Subcutaneous abdominal adipose tissue (tissue), 5 donors: Measurements from ENCODE around the gene SHC3.

Source experiments
- H3K27ac ChIP-seq: one replicate; pipeline ENCODE4 v1.7.0; 2013; ENCODE audit warnings: low read depth, mild to moderate bottlenecking, inconsistent platforms, low read length, moderate library complexity
- H3K27me3 ChIP-seq, 5 donors: one replicate each; pipeline ENCODE4 v1.7.0; 2013; ENCODE audit warnings: low read length in 5 of 5, inconsistent platforms in 1 of 5; ENCODE audit not compliant: control insufficient read depth in 5 of 5, insufficient read depth in 4 of 5
- H3K36me3 ChIP-seq, 5 donors: one replicate each; pipeline ENCODE4 v1.7.0; 2013; ENCODE audit warnings: low read length in 5 of 5; ENCODE audit not compliant: control insufficient read depth in 5 of 5, insufficient read depth in 5 of 5
- H3K4me1 ChIP-seq, 5 donors: one replicate each; pipeline ENCODE4 v1.7.0; 2013; ENCODE audit warnings: low read length in 5 of 5, mild to moderate bottlenecking in 3 of 5, moderate library complexity in 1 of 5; ENCODE audit not compliant: control insufficient read depth in 5 of 5, insufficient read depth in 5 of 5
- H3K4me3 ChIP-seq, 5 donors: one replicate each; pipeline ENCODE4 v1.7.0; 2013; ENCODE audit warnings: low read length in 5 of 5, low read depth in 1 of 5
- H3K9ac ChIP-seq, 5 donors: one replicate each; pipeline ENCODE4 v1.7.0; 2013; ENCODE audit warnings: low read length in 5 of 5, mild to moderate bottlenecking in 4 of 5, moderate library complexity in 3 of 5
- H3K9me3 ChIP-seq, 5 donors: one replicate each; pipeline ENCODE4 v1.7.0; 2013; ENCODE audit warnings: low read length in 5 of 5; ENCODE audit not compliant: control insufficient read depth in 5 of 5
- donor health status: healthy.
- donor health status: healthy.
- donor health status: healthy.
- donor health status: healthy.
- donor health status: healthy.

Gene SHC3

GRCh38 chr9:89023740-89024139, 154.9 kb downstream of the SHC3 start:
- Histone ChIP-seq H3K4me3 (no peak overlapping the region), H3K27me3 (peaks cover 0 to 9% (median 0%) of the 10 kb centered on the region in 5 donors), H3K9ac (no peak overlapping the region), H3K27ac (peak overlapping the region; percentile 38), H3K4me1 (peaks cover 0 to 28% (median 16%) of the 10 kb centered on the region in 5 donors), H3K9me3 (no peaks in the 10 kb centered on the region), H3K36me3 (no peaks in the 10 kb centered on the region)

DNA sequence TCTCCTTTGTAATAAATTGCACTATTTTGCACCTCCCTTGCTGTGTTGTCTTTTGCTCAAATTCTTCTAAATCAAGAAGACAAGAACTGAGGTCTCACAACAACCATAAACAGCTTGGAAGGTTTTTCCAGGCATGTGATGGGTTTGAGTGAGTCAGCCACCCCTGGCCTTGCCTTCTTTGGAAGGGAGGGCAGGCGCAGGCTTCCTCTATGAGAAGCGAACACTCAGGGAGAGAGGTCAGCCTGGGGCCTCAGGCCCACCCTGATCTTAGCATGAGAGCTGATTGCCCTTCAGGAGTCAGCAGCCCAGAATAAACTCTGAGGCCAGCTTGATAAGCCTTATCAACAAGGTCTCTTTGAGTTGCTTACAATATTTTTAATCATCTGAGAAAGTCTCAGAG, 155.7 kb downstream of the SHC3 start:
- Histone ChIP-seq H3K27ac (peak overlapping the region; percentile 38), H3K9ac (no peak overlapping the region), H3K4me3 (no peak overlapping the region), H3K36me3 (no peaks in the 10 kb centered on the region), H3K9me3 (no peaks in the 10 kb centered on the region), H3K27me3 (peaks cover 0 to 9% (median 0%) of the 10 kb centered on the region in 5 donors), H3K4me1 (peaks cover 0 to 28% (median 16%) of the 10 kb centered on the region in 5 donors)

DNA sequence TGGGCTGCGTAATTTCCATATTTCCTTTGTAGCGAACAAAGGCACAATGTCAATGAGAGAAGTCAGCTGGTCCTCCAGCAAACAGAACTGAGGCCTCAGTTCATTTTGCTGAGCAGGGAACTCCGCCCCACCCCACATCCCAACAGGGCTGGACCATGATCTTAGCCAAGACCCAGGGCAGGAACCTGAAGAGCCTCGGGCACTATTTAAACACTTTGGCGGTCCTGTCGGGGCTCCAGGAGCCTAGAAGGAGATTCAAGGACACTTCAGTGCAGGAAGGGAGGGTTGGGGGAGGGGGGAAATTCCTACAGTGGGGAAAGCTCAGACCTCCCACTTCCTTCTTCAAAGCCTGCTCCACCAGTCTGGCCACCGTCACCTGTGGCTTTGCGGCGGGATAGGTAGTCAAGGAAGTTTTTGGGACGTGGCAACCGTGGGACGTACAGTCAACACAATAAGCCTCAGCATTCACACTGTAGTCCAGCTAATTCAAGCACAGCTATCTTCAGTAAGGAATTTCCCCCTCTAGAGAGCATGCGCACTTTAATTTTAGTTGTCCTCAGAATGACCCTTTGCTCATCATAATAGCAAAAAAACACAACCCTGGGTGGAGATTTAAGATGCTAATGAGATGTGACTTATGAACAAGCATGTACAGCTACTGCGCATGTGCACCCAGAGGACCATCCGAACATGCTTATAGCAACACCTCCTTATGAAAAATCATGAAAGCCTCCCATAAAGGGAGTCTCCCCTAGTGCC, 156.4 kb downstream of the SHC3 start:
- H3K4me3 ChIP-seq, result no peak overlapping the region
- no peaks in the 10 kb centered on the region for H3K36me3 ChIP-seq
- peaks cover 0 to 9% (median 0%) of the 10 kb centered on the region in 5 donors for H3K27me3 ChIP-seq
- H3K27ac ChIP-seq, result peak overlapping the region; percentile 60
- peak overlapping the region in 1 of 5 donors; percentile 44 for H3K9ac ChIP-seq
- no peaks in the 10 kb centered on the region for H3K9me3 ChIP-seq
- H3K4me1 ChIP-seq, result peaks cover 0 to 28% (median 16%) of the 10 kb centered on the region in 5 donors

DNA sequence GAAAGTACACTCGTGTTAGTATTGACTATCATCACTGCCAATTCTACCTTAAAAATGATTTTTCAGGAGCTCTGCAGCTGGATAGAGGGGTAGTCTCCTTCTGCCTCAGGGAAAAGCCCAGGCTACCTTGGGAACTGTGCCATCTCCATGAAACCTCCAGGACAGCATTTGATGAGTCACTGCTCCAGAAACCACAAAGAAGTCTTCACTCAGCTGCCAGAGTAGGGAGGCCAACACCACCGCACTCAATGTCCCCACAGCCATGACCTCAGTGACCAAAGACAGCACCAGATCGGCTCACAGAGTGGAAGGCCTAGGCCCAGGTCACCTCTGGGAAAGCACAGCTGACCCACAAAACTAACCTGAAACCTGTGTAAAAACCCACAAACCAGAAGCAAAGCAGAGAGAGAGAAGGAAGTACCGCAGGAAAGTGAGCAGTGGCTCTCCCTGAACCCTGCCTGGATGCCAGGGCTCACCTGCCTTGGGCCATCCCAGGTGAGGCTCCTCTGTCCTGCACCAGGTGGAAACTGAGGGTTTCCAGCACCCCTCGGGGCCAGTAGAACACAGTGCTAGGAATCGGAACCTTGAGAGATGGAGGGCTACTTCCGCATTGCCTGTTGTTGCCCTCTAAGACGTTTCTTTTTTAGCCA, 157.3 kb downstream of the SHC3 start:
- peak overlapping the region; percentile 60 for H3K27ac ChIP-seq

GRCh38 chr9:89020754-89021153, 157.9 kb downstream of the SHC3 start:
- Histone ChIP-seq H3K9ac (no peak overlapping the region), H3K4me1 (peaks cover 0 to 23% (median 16%) of the 10 kb centered on the region in 5 donors), H3K27ac (no peak overlapping the region), H3K4me3 (no peak overlapping the region), H3K27me3 (peaks cover 0 to 9% (median 0%) of the 10 kb centered on the region in 5 donors), H3K9me3 (no peaks in the 10 kb centered on the region), H3K36me3 (no peaks in the 10 kb centered on the region)

More for the DNA sequence above, 157.3 kb downstream of the SHC3 start:
- H3K27me3 ChIP-seq, result peaks cover 0 to 9% (median 0%) of the 10 kb centered on the region in 5 donors
- peaks cover 0 to 23% (median 16%) of the 10 kb centered on the region in 5 donors for H3K4me1 ChIP-seq
- H3K36me3 ChIP-seq, result no peaks in the 10 kb centered on the region
- H3K9ac ChIP-seq, result no peak overlapping the region
- H3K9me3 ChIP-seq, result no peaks in the 10 kb centered on the region
- H3K4me3 ChIP-seq, result no peak overlapping the region

GRCh38 chr9:89015336-89015735, 163.3 kb downstream of the SHC3 start:
- H3K27ac ChIP-seq, result no peak overlapping the region
- no peak overlapping the region for H3K9ac ChIP-seq
- H3K9me3 ChIP-seq, result no peaks in the 10 kb centered on the region
- H3K4me1 ChIP-seq, result peaks cover 0 to under 1% (median 0%) of the 10 kb centered on the region in 5 donors
- H3K27me3 ChIP-seq, result no peaks in the 10 kb centered on the region
- no peak overlapping the region for H3K4me3 ChIP-seq
- H3K36me3 ChIP-seq, result no peaks in the 10 kb centered on the region

- Histone ChIP-seq H3K36me3 (no peaks in the 10 kb centered on the region), H3K27me3 (no peaks in the 10 kb centered on the region), H3K9ac (no peak overlapping the region), H3K27ac (no peak overlapping the region), H3K9me3 (no peaks in the 10 kb centered on the region), H3K4me3 (no peak overlapping the region), H3K4me1 (no peaks in the 10 kb centered on the region)
These were observed 164.5 kb downstream of the SHC3 start for GRCh38 chr9:89014153-89014552.

DNA sequence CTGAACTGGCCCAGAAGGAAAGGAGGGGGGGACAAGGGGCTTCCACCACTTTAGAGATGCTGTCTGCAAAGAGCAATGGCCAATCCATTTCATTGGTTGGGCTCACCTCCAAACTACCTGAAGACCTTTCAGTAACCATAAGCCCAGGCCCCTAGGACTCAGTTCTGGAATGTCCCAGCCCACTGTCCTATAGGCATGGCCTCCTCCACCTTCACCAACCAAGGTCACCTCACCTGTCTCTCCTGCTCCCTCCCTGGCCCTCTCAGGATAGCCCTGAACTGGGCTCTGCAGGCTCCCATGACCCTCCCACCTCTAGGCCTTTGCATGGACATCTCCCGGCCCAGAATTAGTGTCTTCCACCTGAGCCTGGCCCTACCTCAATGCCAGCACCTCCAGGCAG, 165.0 kb downstream of the SHC3 start:
- H3K27ac ChIP-seq, result no peak overlapping the region
- no peak overlapping the region for H3K9ac ChIP-seq
- H3K36me3 ChIP-seq, result no peaks in the 10 kb centered on the region
- no peak overlapping the region for H3K4me3 ChIP-seq
- no peaks in the 10 kb centered on the region for H3K4me1 ChIP-seq
- no peaks in the 10 kb centered on the region for H3K9me3 ChIP-seq
- H3K27me3 ChIP-seq, result no peaks in the 10 kb centered on the region

GRCh38 chr9:89012294-89013042, 166.2 kb downstream of the SHC3 start:
- no peaks in the 10 kb centered on the region for H3K4me1 ChIP-seq
- no peaks in the 10 kb centered on the region for H3K36me3 ChIP-seq
- H3K27me3 ChIP-seq, result no peaks in the 10 kb centered on the region
- H3K4me3 ChIP-seq, result no peak overlapping the region
- no peak overlapping the region for H3K9ac ChIP-seq
- no peak overlapping the region for H3K27ac ChIP-seq
- no peaks in the 10 kb centered on the region for H3K9me3 ChIP-seq

- no peaks in the 10 kb centered on the region for H3K9me3 ChIP-seq
- H3K4me3 ChIP-seq, result no peak overlapping the region
- H3K9ac ChIP-seq, result no peak overlapping the region
These were observed 166.9 kb downstream of the SHC3 start for GRCh38 chr9:89011683-89012082.

More at GRCh38 chr9:89011683-89012082, 166.9 kb downstream of the SHC3 start:
- Histone ChIP-seq H3K27ac (no peak overlapping the region), H3K36me3 (no peaks in the 10 kb centered on the region), H3K27me3 (no peaks in the 10 kb centered on the region), H3K4me1 (no peaks in the 10 kb centered on the region)
